Keratinocyte (primary cell): ENCODE results near the gene DDR2.

Source experiments
- CTCF ChIP-seq, 3 experiments: IDR thresholded peaks in 1 of 3; conservative IDR thresholded peaks in 1 of 3; optimal IDR thresholded peaks in 1 of 3; 2 replicates in 2 of 3; 3 replicates in 1 of 3; pipeline versions ENCODE3 to v1.5.1; 2011; ENCODE audit warnings: low read length in 3 of 3, mild to moderate bottlenecking in 3 of 3, moderate library complexity in 2 of 3, control low read depth in 1 of 3, inconsistent platforms in 1 of 3; ENCODE audit not compliant: insufficient read depth in 2 of 3; ENCODE audit errors: extremely low read depth in 1 of 3
- EZH2 ChIP-seq: IDR thresholded peaks from one replicate; pipeline ENCODE4 v1.6.1; 2012; ENCODE audit warnings: inconsistent platforms, mild to moderate bottlenecking, low read length, moderate library complexity

GRCh38 chr1:162688931-162689330 is 56.7 kb downstream of the DDR2 start:
- no peak for TF ChIP-seq CTCF (optimal IDR thresholded peaks at IDR 0.05 in 1 of 3, IDR thresholded peaks at IDR 0.05 in 1 of 3, conservative IDR thresholded peaks at IDR 0.05 in 1 of 3; ENCODE audit: extremely low read depth in 1 of 3, insufficient read depth in 2 of 3, low read length in 3 of 3)
- no peak for TF ChIP-seq EZH2
